Esophagus squamous epithelium (tissue), 5 donors: Measurements from ENCODE around the gene GNAL. TPM values are rescaled to one million over a fixed set of nuclear protein-coding genes. Genes with fewer than 3 reads are reported as not detected.

ENCODE experiments used
- DNase-seq: peaks from one replicate; lab custom pipeline; 2025; lab: John Stamatoyannopoulos, UW
- H3K27ac ChIP-seq, 4 donors: fragments of 200-600 bp; sonication (generic); one replicate each; pipeline ENCODE4 v1.5.1; 2016 to 2019; ENCODE audit warnings: mild to moderate bottlenecking in 1 of 4
- H3K27me3 ChIP-seq, 4 donors: fragments of 200-600 bp; sonication (generic); 1 replicate in 3 of 4; 2 replicates in 1 of 4; pipeline versions ENCODE4 v1.5.1 to v1.6.0; 2017 to 2021; ENCODE audit warnings: antibody characterized with exemption in 1 of 4
- H3K36me3 ChIP-seq, 3 donors: fragments of 200-600 bp; sonication (generic); one replicate each; pipeline ENCODE4 v1.5.1; 2016 to 2019
- H3K4me1 ChIP-seq, 3 donors: fragments of 200-600 bp; sonication (generic); one replicate each; pipeline ENCODE4 v1.5.1; 2017 to 2019
- H3K4me3 ChIP-seq, 4 donors: fragments of 200-600 bp; sonication (generic); 1 replicate in 3 of 4; 2 replicates in 1 of 4; pipeline ENCODE4 v1.5.1; 2016 to 2019; ENCODE audit warnings: mild to moderate bottlenecking in 2 of 4, moderate library complexity in 1 of 4
- H3K9me3 ChIP-seq, 3 donors: fragments of 200-600 bp; sonication (generic); one replicate each; pipeline ENCODE4 v1.5.1; 2016 to 2019
- POLR2A ChIP-seq, 4 donors: fragments of 450-650 bp; IDR thresholded peaks; one replicate each; pipeline ENCODE4 v1.6.1; 2017; ENCODE audit warnings: antibody characterized with exemption in 4 of 4, mild to moderate bottlenecking in 4 of 4, moderate library complexity in 3 of 4
- WGBS, 2 donors: methylation state at CpG; one replicate each; pipeline ENCODE4 v1.1.5; 2018; 5-methylcytosine and 5-hydroxymethylcytosine counted together
- intact Hi-C: fragments of 100-400 bp; cut with DNase I; formaldehyde crosslinking; loops from one replicate; pipeline ENCODE4 v1.15.0; 2022
- total RNA-seq, 4 donors: library from RNA; depleted of rRNA; stranded (reverse); fragments of >200 nt; gene quantifications; one replicate each; pipeline ENCODE4 v1.1.0, GENCODE V29; 2016
- TF ChIP-seq, protein P1 (sequence below), 6 experiments: fragments of 450-650 bp in 4 of 6; fragments of 200-600 bp in 2 of 6; sonication (generic) in 2 of 6; IDR thresholded peaks; one replicate each; pipeline ENCODE4 v1.5.1; 2016 to 2019; ENCODE audit warnings: antibody characterized with exemption in 6 of 6, mild to moderate bottlenecking in 4 of 6, moderate library complexity in 4 of 6
- donor health status: DM: yes; HTN: yes; CAD: no.

The GNAL gene
- total RNA-seq, 4 donors from 2014 or later, result 2.4 to 23.4 (median 7.0) TPM

DNA sequence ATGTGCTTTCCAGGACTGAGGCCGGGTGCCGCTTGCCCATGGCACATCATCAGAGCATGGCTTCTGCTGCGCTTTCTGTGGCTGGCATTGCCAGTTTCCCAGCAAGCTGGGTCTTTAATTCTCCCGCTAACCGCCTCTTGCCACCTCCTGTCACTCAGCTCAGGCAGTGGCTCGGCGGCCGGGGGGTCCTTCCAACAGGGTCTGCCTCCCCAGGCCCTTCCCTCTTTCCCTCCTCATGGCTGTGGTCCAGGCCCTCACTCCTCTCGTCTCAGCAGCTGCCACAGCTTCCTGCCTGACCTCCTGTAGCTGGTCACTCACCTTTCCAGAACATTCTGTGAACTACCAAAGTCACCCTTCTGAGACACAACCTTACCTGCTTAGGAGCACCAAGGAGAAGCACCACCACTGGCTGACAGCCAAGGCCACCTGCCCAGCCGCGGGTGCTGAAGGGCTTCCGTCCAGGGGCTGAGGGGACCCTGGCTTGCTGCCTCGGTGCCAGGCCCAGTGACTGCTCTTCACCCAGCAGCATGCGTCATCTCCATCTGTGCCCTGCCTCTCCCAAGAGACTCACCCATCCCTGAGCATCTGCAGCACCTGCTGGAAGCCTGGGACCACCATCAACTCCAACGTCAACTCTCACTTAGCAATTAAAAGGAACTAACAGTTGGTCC lies 184.7 kb downstream of the GNAL start:
- no peak for TF ChIP-seq POLR2A (IDR thresholded peaks at IDR 0.05)
- TF ChIP-seq, protein P1, sequence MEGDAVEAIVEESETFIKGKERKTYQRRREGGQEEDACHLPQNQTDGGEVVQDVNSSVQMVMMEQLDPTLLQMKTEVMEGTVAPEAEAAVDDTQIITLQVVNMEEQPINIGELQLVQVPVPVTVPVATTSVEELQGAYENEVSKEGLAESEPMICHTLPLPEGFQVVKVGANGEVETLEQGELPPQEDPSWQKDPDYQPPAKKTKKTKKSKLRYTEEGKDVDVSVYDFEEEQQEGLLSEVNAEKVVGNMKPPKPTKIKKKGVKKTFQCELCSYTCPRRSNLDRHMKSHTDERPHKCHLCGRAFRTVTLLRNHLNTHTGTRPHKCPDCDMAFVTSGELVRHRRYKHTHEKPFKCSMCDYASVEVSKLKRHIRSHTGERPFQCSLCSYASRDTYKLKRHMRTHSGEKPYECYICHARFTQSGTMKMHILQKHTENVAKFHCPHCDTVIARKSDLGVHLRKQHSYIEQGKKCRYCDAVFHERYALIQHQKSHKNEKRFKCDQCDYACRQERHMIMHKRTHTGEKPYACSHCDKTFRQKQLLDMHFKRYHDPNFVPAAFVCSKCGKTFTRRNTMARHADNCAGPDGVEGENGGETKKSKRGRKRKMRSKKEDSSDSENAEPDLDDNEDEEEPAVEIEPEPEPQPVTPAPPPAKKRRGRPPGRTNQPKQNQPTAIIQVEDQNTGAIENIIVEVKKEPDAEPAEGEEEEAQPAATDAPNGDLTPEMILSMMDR (IDR thresholded peaks at IDR 0.05), result no peak
- Histone ChIP-seq H3K4me3 (no peak overlapping the region), H3K27me3 (no peaks in the 10 kb centered on the region), H3K36me3 (peaks cover 0 to 55% (median 0%) of the 10 kb centered on the region in 3 donors), H3K27ac (no peak overlapping the region), H3K9me3 (no peaks in the 10 kb centered on the region), H3K4me1 (peaks cover 0 to 7% (median 0%) of the 10 kb centered on the region in 3 donors)
- intact Hi-C loops, result no loop called here
- 85 to 89% methylated on average over 12 to 13 of the region's 15 CpGs for WGBS, 2 donors
- DNase-seq, result no peak

DNA sequence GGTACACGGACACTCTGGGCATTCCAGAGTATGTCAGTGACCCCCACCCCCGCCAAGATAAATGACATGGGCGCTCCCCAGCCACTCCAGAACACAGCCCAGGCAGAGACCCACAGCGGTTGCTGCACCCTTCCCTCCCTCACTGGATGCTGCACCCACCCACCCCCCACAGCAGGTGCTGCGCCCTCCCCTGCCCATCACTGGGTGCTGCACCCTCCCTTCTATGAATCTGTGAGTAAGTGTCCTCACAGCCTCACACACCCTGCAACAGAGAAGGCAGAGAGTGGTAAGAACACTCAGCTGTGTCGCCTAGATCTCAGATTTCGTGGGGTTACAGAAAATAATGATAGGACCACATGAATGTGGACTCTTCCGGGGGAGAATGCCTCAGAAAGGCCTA lies 185.6 kb downstream of the GNAL start:
- no peak for DNase-seq
- 73 to 85% methylated on average over 4 of the region's 8 CpGs for WGBS, 2 donors
- Histone ChIP-seq H3K27me3 (no peaks in the 10 kb centered on the region), H3K36me3 (peaks cover 0 to 53% (median 0%) of the 10 kb centered on the region in 3 donors), H3K4me3 (no peak overlapping the region), H3K9me3 (no peaks in the 10 kb centered on the region), H3K27ac (no peak overlapping the region), H3K4me1 (peaks cover 0 to 7% (median 0%) of the 10 kb centered on the region in 3 donors)
- intact Hi-C loops, result no loop called here
- no peak for TF ChIP-seq POLR2A (IDR thresholded peaks at IDR 0.05)
- TF ChIP-seq, protein P1 (IDR thresholded peaks at IDR 0.05), result no peak

DNA sequence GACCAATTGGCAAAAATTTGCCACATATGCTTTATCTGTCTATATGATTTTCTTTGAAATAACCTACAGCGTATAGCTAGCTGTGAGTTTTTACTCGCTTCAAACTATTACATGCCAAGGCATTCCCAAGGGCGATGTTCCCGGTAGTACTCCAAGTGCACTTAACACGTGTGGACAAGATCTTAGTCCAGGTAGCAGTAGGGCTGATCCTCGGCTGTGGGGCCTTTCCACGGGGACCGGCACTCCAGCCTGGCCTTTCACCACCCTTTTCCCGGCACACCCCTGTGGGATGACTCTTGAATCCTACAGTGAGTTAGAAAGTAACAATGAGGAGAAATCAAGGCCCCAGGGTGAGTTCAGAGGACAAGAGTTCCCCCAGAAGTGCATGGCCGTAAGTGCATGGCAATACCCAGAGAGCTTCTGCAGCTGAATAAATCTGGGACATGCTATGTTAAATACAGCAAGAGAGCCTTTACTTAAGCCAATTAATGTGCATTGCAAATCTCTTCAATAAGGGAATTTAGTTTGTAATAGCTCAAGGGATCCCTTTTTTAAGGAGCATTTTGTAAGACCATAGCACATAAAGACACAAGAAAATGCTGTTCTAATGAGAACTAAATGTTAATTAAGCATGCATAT lies 188.6 kb downstream of the GNAL start:
- no peak for DNase-seq
- no peaks in the 10 kb centered on the region for H3K9me3 ChIP-seq
- H3K4me1 ChIP-seq, result no peaks in the 10 kb centered on the region
- WGBS, 2 donors, result 78 to 89% methylated on average over 8 to 9 of the region's 10 CpGs
- no peak overlapping the region for H3K27ac ChIP-seq
- TF ChIP-seq, protein P1 (IDR thresholded peaks at IDR 0.05), result no peak
- no peak for TF ChIP-seq POLR2A (IDR thresholded peaks at IDR 0.05)
- no peak overlapping the region for H3K4me3 ChIP-seq
- intact Hi-C loops, result no loop called here
- H3K36me3 ChIP-seq, result peaks cover 0 to 71% (median 0%) of the 10 kb centered on the region in 3 donors
- no peaks in the 10 kb centered on the region for H3K27me3 ChIP-seq

DNA sequence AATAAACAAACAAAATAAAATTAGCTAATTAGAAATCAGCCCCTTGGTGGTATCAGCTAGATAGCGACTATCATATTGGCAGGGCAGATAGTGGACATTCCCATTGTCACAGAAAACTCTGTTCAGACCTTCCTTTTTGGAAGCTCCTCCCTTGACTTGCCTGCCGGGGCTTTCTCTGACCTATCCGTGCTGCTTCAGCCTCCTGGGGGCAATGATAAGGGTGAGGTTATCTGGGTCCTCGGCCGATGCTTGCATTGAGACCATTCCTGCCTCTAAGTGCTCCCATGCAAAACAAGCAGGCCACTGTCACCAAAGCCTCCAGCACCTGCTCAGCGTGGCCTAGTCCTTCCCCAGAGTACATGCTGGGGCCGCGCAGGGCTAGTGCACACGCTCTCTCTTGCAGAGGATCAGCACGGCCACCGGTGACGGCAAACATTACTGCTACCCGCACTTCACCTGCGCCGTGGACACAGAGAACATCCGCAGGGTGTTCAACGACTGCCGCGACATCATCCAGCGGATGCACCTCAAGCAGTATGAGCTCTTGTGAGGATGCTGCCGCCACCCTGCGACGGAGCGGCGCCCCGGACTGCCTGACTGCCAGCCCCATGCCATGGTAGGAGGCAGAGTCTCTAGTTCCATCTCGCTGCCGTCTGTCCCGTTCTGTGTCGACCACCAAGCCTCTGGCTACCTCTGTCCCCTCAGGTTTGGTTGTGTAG lies 191.7 kb downstream of the GNAL start:
- Histone ChIP-seq H3K9me3 (no peaks in the 10 kb centered on the region), H3K4me1 (no peaks in the 10 kb centered on the region), H3K27me3 (no peaks in the 10 kb centered on the region), H3K36me3 (peaks cover 0 to 68% (median 4%) of the 10 kb centered on the region in 3 donors), H3K4me3 (no peak overlapping the region), H3K27ac (no peak overlapping the region)
- no peak for TF ChIP-seq POLR2A (IDR thresholded peaks at IDR 0.05)
- TF ChIP-seq, protein P1 (IDR thresholded peaks at IDR 0.05), result no peak
- 91 to 94% methylated on average over 12 to 18 of the region's 30 CpGs for whole genome bisulfite sequencing, 2 donors
- DNase-seq, result no peak
- intact Hi-C loops, result no loop called here

DNA sequence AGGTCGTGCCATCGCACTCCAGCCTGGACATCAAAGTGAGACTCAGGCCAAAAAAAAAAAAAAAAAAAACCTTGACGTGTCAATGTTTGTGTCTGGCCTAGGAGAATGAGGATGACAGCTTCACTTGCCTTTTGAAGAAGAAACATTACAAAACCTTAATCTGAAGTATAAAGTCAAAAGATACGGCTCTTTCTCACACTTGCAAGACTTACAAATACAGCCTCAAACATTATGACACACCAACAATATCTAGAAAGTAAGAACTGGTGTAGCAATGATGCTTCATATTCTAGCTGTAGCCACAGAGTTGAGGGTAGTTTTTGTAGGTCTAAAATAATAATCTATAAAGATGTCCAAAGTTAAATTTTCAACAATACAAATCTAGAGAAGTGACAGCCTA lies 193.6 kb downstream of the GNAL start:
- Histone ChIP-seq H3K4me1 (no peaks in the 10 kb centered on the region), H3K27me3 (no peaks in the 10 kb centered on the region), H3K4me3 (no peak overlapping the region), H3K36me3 (peaks cover 7 to 76% (median 10%) of the 10 kb centered on the region in 3 donors), H3K9me3 (no peaks in the 10 kb centered on the region), H3K27ac (no peak overlapping the region)
- TF ChIP-seq POLR2A (IDR thresholded peaks at IDR 0.05), result no peak
- TF ChIP-seq, protein P1 (IDR thresholded peaks at IDR 0.05), result no peak
- intact Hi-C loops, result no loop called here
- no peak for DNase-seq
- 49 to 50% methylated on average over 4 of the region's 4 CpGs for WGBS, 2 donors
